Measurements from ENCODE around the gene GPR82. TPM values are rescaled to one million over a fixed set of nuclear protein-coding genes. Genes with fewer than 3 reads are reported as not detected.

GPR82 gene
- total and polyA plus RNA-seq, 10 of the 15 experiments (the other 5 are each of a cell fraction or from before 2014, with no cell fraction given), result 0.23 to 1.7 (median 0.56) TPM

- TF ChIP-seq CEBPZ (IDR thresholded peaks at IDR 0.05; ENCODE audit: low read depth, low read length) (no peak), ATF7 (IDR thresholded peaks at IDR 0.05; ENCODE audit: low read depth) (peak; percentile 71), E2F4 (IDR thresholded peaks at IDR 0.05; ENCODE audit: low read depth, low read length) (no peak), ZBTB33 (IDR thresholded peaks at IDR 0.05) (no peak), IRF4 (IDR thresholded peaks at IDR 0.05; ENCODE audit: low read depth, low read length) (peak; percentile 83), MXI1 (IDR thresholded peaks at IDR 0.05; ENCODE audit: low read depth, low read length) (peak; percentile 55; the same call in 1 of the 2 replicates), SP1 (IDR thresholded peaks at IDR 0.05; ENCODE audit: low read depth, low read length) (no peak), PAX5 (IDR thresholded peaks at IDR 0.05; ENCODE audit: borderline replicate concordance, low read depth, low read length) (peak; percentile 97), KAT2A (conservative IDR thresholded peaks at IDR 0.05; ENCODE audit: control insufficient read depth, low read depth, low read length) (no peak), FOXM1 (IDR thresholded peaks at IDR 0.05; ENCODE audit: low read depth, low read length) (peak; percentile 85), PAX8 (IDR thresholded peaks at IDR 0.05) (no peak), EP300 (IDR thresholded peaks at IDR 0.05; ENCODE audit: borderline replicate concordance in 1 of 2, control insufficient read depth in 1 of 2, low read depth in 2 of 2, low read length in 2 of 2) (peak in 1 of 2 experiments; percentile 79; a peak in 3 of 4 replicates), RB1 (IDR thresholded peaks at IDR 0.05; ENCODE audit: borderline replicate concordance) (no peak), SMAD1 (IDR thresholded peaks at IDR 0.05; ENCODE audit: low read depth, partially characterized antibody) (no peak), ETV6 (conservative IDR thresholded peaks at IDR 0.05 in 1 of 2, IDR thresholded peaks at IDR 0.05 in 1 of 2; ENCODE audit: borderline replicate concordance in 1 of 2, low read depth in 1 of 2) (peak in 1 of 2 experiments; percentile 80; a peak in 2 of 4 replicates), PML (IDR thresholded peaks at IDR 0.05; ENCODE audit: low read length) (peak; percentile 74), CEBPB (IDR thresholded peaks at IDR 0.05; ENCODE audit: borderline replicate concordance in 1 of 2, low read depth in 2 of 2, low read length in 2 of 2) (no peak), YY1 (IDR thresholded peaks at IDR 0.05; ENCODE audit: low read depth, low read length) (0 out of 2 replicates have a peak, but pooled peaks have one; percentile 19), CREB1 (IDR thresholded peaks at IDR 0.05; ENCODE audit: low read depth) (peak; percentile 37; the same call in 1 of the 2 replicates), KLF5 (IDR thresholded peaks at IDR 0.05; ENCODE audit: partially characterized antibody) (no peak), RAD21 (IDR thresholded peaks at IDR 0.05; ENCODE audit: insufficient read depth, low read depth, low read length) (no peak; the same call in 1 of the 2 replicates), TAF1 (IDR thresholded peaks at IDR 0.05; ENCODE audit: borderline replicate concordance, low read depth, low read length) (no peak)
- TF ChIP-seq, protein P1, sequence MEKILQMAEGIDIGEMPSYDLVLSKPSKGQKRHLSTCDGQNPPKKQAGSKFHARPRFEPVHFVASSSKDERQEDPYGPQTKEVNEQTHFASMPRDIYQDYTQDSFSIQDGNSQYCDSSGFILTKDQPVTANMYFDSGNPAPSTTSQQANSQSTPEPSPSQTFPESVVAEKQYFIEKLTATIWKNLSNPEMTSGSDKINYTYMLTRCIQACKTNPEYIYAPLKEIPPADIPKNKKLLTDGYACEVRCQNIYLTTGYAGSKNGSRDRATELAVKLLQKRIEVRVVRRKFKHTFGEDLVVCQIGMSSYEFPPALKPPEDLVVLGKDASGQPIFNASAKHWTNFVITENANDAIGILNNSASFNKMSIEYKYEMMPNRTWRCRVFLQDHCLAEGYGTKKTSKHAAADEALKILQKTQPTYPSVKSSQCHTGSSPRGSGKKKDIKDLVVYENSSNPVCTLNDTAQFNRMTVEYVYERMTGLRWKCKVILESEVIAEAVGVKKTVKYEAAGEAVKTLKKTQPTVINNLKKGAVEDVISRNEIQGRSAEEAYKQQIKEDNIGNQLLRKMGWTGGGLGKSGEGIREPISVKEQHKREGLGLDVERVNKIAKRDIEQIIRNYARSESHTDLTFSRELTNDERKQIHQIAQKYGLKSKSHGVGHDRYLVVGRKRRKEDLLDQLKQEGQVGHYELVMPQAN (conservative IDR thresholded peaks at IDR 0.05), result no peak
Observed at GRCh38 chrX:41733939-41734338, 10.0 kb downstream of the GPR82 start (continued).

Data from GM12878 (cell line).